GM23338 (cell line): Measurements from ENCODE around the gene UGT2B10. TPM values are rescaled to one million over a fixed set of nuclear protein-coding genes. Genes with fewer than 3 reads are reported as not detected.

Experiments used
- CTCF ChIP-seq, 2 experiments: fragments of 200-600 bp in 1 of 2; sonication (generic) in 1 of 2; conservative IDR thresholded peaks; 2 replicates each; pipeline versions ENCODE4 v1.5.1 to v1.6.1; 2016 to 2017; ENCODE audit warnings: antibody characterized with exemption in 2 of 2, low read depth in 2 of 2, mild to moderate bottlenecking in 2 of 2, moderate library complexity in 1 of 2
- EZH2phosphoT487 ChIP-seq: fragments of 200-600 bp; sonication (generic); IDR thresholded peaks from one replicate; pipeline ENCODE4 v1.8.1; 2018; ENCODE audit warnings: antibody characterized with exemption; ENCODE audit not compliant: unreplicated experiment
- JUNB ChIP-seq: IDR thresholded peaks from one replicate; pipeline ENCODE4 v1.6.1; 2016; ENCODE audit warnings: antibody characterized with exemption; ENCODE audit not compliant: unreplicated experiment
- REST ChIP-seq: IDR thresholded peaks from one replicate; pipeline ENCODE4 v1.6.1; 2018; ENCODE audit warnings: antibody characterized with exemption; ENCODE audit not compliant: unreplicated experiment
- ZNF462 ChIP-seq: fragments of 250-450 bp; sonication (Bioruptor Pico); IDR thresholded peaks from 2 replicates; pipeline ENCODE4 v1.5.0; 2020; ENCODE audit warnings: mild to moderate bottlenecking, moderate library complexity
- polyA plus RNA-seq: library from polyadenylated mRNA; unstranded; fragments of >200 nt; fragmentation: Nextera tagmentation; extraction: Ambion mirVana; gene quantifications from 2 replicates; pipeline ENCODE4 v1.2.1, GENCODE V29; 2016
- total RNA-seq: library from RNA; depleted of rRNA; stranded (reverse); fragments of >200 nt; shearing (Covaris generic); gene quantifications from 2 replicates; pipeline ENCODE4 v1.2.3, GENCODE V29; 2014

UGT2B10 gene
- total and polyA plus RNA-seq, 2 experiments from 2014 or later, result not detected

GRCh38 chr4:68865188-68865638 is 49.4 kb downstream of the UGT2B10 start (continued):
- TF ChIP-seq ZNF462 (no peak), JUNB (no peak), EZH2phosphoT487 (no peak), REST (no peak), CTCF (conservative IDR thresholded peaks at IDR 0.05; ENCODE audit: low read depth in 2 of 2) (no peak)
